HG03571 (cell line): ENCODE measurements around the gene CSKMT.
A peak's percentile ranks its signal among the peaks of the same experiment; 100 is the strongest.
"Not testable (repeated sequence)": the region's sequence is repeated elsewhere in the genome, so short reads cannot be mapped to it uniquely, and the experiment has no call there.

Experiments used
- ATAC-seq: cut with Tn5 transposase; IDR thresholded peaks from one replicate; pipeline ENCODE4 v1.9.1; 2021; ENCODE audit not compliant: unreplicated experiment

CSKMT gene

GRCh38 chr11:62654297-62654696, 10.8 kb upstream of the CSKMT start:
- ATAC-seq, result no peak

- ATAC-seq, result no peak
Measured at GRCh38 chr11:62656796-62657429, 8.2 kb upstream of the CSKMT start.

GRCh38 chr11:62664405-62665074, 572 bp upstream of the CSKMT start:
- peak; percentile 13 for ATAC-seq

- ATAC-seq, result no peak
Measured at GRCh38 chr11:62665599-62666258, 617 bp downstream of the CSKMT start.

GRCh38 chr11:62666259-62666926, 1.3 kb downstream of the CSKMT start:
- no peak for ATAC-seq

- ATAC-seq, result no peak
Measured at GRCh38 chr11:62667460-62667859, 2.3 kb downstream of the CSKMT start.

GRCh38 chr11:62669420-62670161, 4.5 kb downstream of the CSKMT start:
- no peak for ATAC-seq

DNA sequence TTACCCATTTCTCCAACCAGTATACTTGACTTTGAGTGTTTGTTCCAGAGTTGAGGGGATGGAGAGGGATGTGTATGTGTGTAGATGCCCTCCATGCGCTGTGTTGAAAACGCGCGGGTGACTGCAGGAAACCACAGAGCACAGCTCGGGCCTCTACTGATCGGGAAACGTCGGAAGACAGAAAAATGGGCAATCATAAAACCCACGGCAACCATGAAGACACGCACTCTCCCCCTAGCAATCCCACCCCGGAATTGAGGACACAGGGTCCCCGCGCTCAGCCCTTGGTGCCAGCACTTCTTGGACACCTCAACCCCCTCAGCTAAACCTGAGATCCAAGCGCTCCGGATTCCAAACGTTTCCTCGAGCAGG, 6.1 kb downstream of the CSKMT start:
- peak; percentile 10 for ATAC-seq

DNA sequence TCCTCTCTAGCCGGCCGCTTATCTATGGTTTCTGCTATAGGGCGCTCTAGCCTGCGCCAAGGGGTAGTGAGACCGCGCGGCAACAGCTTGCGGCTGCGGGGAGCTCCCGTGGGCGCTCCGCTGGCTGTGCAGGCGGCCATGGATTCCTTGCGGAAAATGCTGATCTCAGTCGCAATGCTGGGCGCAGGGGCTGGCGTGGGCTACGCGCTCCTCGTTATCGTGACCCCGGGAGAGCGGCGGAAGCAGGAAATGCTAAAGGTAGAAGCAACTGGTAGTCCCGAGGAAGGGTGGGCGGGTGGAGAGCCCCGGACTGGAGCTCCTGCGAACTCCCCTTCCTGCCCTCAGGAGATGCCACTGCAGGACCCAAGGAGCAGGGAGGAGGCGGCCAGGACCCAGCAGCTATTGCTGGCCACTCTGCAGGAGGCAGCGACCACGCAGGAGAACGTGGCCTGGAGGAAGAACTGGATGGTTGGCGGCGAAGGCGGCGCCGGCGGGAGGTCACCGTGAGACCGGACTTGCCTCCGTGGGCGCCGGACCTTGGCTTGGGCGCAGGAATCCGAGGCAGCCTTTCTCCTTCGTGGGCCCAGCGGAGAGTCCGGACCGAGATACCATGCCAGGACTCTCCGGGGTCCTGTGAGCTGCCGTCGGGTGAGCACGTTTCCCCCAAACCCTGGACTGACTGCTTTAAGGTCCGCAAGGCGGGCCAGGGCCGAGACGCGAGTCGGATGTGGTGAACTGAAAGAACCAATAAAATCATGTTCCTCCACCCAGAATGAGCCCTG, 6.7 kb downstream of the CSKMT start, which contains the start of the genes LBHD1 and UQCC3:
TSS of gene LBHD1 (minus strand) at position 660 of the 782 bp plus-strand sequence. CDS start 2,236 bp downstream, outside the sequence.
TSS of gene UQCC3 (plus strand) at position 66 of the 782 bp plus-strand sequence. CDS start at position 139, 73 bp downstream.
- ATAC-seq, result peak; percentile 44

GRCh38 chr11:62673196-62673525, 8.0 kb downstream of the CSKMT start:
- no peak for ATAC-seq

GRCh38 chr11:62675415-62675814, 10.3 kb downstream of the CSKMT start:
- ATAC-seq, result not testable (repeated sequence)

- ATAC-seq, result no peak
Measured at GRCh38 chr11:62676698-62677097, 11.6 kb downstream of the CSKMT start.

DNA sequence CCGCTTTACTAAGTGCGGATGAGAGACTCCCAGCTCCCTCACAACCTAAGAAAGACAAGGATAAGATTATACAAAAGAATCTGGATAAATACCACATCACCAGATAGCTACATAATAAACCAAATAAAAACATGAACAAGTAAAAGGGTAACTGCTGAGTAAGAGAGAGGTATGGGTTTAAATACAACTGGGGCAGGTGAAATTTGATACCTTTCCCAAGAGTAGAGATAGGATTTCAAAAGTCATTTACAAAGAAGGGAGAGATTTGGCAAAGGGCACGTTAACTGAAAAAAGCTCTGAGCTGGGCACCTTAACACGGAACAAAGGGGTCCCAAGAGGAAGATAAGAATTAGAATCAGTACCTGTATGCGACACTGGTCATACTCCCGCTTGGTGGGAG, 12.0 kb downstream of the CSKMT start:
- ATAC-seq, result no peak

DNA sequence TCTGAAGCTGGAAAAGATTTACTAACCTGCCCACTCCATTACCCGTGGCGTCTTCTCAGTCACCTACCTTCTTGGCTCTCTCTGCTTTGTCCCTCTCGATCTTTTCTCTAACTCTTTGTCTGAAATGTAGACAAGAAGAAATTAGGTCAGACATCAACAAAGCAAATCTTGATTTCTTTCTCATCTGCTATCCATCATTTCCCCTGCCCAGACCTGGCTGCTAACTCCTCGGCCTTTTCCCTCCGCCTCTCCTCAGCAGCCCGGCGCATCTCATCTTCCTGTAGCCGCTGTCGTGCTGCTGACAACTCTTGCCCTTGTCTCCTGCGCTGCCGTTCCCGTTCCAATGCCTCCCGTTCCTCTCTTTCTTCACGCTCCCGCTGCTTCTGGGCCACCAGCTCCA, 12.6 kb downstream of the CSKMT start:
- ATAC-seq, result no peak

GRCh38 chr11:62678433-62678769, 13.3 kb downstream of the CSKMT start:
- ATAC-seq, result no peak

- ATAC-seq, result peak; percentile 51
Measured at GRCh38 chr11:62678770-62679696, 13.9 kb downstream of the CSKMT start, which contains the start of gene UBXN1. Gene UBXN1 (minus strand): TSS chr11:62679073. CDS start chr11:62678923, 150 bp downstream.

DNA sequence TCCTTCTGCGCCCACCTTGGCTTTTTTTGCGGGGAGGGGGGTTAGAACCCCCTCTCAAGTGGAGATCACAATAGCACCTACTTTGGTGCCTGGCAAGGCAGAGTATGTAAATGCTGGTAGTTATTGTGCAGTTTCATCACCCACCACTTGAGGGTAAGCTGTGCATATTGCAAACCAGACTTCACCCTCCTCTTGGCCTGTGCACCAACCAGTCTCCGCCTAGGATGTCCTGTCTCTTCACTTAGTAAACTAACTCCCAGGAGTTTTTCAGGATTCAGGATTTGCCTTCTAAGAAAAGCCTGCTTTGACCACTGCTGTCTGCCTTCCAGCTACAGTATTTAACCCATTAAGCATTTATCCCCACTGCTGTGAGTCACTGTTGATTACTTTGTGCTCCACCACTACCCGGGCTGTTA, 15.7 kb downstream of the CSKMT start:
- ATAC-seq, result no peak

DNA sequence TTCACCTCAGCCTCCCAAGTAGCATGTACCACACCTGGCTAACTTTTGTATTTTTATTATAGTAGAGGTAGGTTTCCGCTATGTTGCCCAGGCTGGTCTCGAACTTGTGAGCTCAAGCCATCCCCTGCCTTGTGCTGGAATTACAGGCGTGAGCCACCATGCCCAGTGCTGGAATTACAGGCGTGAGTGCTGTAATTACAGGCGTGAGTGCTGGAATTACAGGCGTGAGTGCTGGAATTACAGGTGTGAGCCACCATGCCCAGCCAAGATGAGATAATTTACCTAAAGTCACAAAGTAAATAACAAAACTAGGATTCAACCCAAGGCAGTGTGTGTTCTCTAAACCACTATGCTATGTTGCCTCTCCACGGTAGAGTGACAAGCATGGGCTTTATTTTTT, 17.4 kb downstream of the CSKMT start:
- ATAC-seq, result no peak
